Erythroblast (primary cell): ENCODE results near the gene ACRBP.

Source experiments
- GATA1 ChIP-seq: IDR thresholded peaks from 2 replicates; pipeline ENCODE4 v1.6.1; 2011; ENCODE audit warnings: low read depth, mild to moderate bottlenecking, control low read depth, low read length, moderate library complexity
- POLR2A ChIP-seq: IDR thresholded peaks from 2 replicates; pipeline ENCODE4 v1.6.1; 2011; ENCODE audit warnings: mild to moderate bottlenecking, low read length

DNA sequence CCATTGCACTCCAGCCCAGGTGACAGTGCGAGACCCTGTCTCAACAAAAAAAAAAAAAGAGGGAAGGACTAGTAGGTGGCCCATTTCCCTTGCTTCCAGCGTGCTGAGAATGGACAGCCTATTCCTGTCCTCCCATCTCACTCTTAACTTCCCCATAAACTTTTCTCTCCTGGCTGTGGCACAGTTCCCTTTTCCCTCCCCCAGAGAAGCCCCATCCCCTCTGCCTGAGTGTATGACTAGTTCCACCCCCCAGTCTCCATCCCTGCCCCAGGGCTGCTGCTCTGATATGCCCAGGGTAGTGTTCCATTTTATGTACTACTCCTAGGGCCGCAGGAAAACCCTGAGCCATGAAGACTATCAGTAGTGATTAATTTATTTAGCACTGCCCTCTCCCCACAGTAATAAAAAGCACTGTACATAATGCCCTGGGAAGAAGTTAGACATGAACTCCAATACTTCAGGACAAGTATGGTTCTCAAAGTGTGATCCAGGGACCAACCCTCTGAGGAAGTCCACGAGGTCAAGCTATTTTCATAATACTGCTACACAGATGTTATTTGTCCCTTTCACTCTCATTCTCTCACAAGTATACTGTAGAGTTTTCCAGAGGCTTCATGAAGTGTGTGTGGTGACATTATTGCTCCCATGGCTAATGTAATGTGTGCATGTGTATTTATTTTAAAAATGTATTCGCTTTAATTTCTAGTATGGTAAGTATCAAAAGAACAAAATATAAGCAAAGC, 28.6 kb downstream of the ACRBP start:
- TF ChIP-seq POLR2A (no peak), GATA1 (no peak)
